B cell (primary cell): Measurements from ENCODE around the gene SLC4A8.

Experiments
- EZH2 ChIP-seq: IDR thresholded peaks from 2 replicates; pipeline ENCODE4 v1.6.1; 2012; ENCODE audit warnings: borderline replicate concordance, low read depth, mild to moderate bottlenecking, moderate library complexity, low read length; ENCODE audit not compliant: insufficient read depth, poor library complexity, severe bottlenecking
- TF ChIP-seq, protein P1 (sequence below): fragments of 200-600 bp; IDR thresholded peaks from one replicate; pipeline ENCODE4 v1.8.0; 2022; ENCODE audit warnings: antibody characterized with exemption, mild to moderate bottlenecking

DNA sequence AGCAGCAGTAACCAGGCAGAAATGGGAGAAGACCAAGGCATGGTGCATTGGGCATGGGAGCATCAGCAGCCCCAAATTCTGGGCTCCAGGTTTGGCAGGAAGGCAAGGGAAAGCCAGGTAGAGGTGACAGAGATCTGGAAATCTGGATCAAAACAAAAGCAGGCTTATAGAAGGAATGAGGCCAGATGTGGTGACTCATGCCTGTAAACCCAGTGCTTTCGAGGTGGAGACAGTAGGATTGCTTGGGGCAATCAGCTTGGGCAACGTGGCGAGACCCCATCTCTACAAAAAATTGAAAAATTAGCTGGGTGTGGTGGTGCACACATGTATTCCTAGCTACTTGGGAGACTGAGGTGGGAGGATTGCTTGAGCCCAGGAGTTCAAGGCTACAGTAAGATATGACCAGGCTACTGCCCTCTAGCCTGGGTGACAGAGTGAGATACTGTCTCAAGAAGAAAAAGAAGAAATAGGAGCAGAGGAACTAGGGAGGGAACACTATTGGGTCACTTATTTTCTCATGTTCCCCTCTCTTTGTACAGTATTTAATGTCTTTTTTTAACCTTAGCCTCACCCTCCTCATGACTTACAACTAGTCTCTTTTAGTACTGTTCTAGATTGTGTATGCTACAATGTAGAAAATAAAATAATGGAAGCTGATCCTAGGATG lies 25.1 kb downstream of the SLC4A8 start:
- TF ChIP-seq, protein P1, sequence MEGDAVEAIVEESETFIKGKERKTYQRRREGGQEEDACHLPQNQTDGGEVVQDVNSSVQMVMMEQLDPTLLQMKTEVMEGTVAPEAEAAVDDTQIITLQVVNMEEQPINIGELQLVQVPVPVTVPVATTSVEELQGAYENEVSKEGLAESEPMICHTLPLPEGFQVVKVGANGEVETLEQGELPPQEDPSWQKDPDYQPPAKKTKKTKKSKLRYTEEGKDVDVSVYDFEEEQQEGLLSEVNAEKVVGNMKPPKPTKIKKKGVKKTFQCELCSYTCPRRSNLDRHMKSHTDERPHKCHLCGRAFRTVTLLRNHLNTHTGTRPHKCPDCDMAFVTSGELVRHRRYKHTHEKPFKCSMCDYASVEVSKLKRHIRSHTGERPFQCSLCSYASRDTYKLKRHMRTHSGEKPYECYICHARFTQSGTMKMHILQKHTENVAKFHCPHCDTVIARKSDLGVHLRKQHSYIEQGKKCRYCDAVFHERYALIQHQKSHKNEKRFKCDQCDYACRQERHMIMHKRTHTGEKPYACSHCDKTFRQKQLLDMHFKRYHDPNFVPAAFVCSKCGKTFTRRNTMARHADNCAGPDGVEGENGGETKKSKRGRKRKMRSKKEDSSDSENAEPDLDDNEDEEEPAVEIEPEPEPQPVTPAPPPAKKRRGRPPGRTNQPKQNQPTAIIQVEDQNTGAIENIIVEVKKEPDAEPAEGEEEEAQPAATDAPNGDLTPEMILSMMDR = no peak
- no peak for TF ChIP-seq EZH2
